ENCODE measurements around the gene PLEKHM2.
"Not testable (repeated sequence)": the region's sequence is repeated elsewhere in the genome, so short reads cannot be mapped to it uniquely, and the experiment has no call there.

Gene PLEKHM2

GRCh38 chr1:15693371-15693770, 9.3 kb downstream of the PLEKHM2 start (continued):
- no peak for TF ChIP-seq TSHZ2 (CRISPR knock-in tag; IDR thresholded peaks at IDR 0.05)

- no peak for ATAC-seq
- TF ChIP-seq PPARA (CRISPR knock-in tag; IDR thresholded peaks at IDR 0.05; ENCODE audit: borderline replicate concordance): no peak
- no peak for TF ChIP-seq OSR1 (CRISPR knock-in tag; IDR thresholded peaks at IDR 0.05)
- no peak for TF ChIP-seq CSDC2 (CRISPR knock-in tag; IDR thresholded peaks at IDR 0.05)
- no peak for TF ChIP-seq ZFP30 (CRISPR knock-in tag; IDR thresholded peaks at IDR 0.05)
- no peak for TF ChIP-seq ISL1 (CRISPR knock-in tag; IDR thresholded peaks at IDR 0.05)
- no peak for TF ChIP-seq GLIS3 (CRISPR knock-in tag; IDR thresholded peaks at IDR 0.05)
- no peak for TF ChIP-seq TCF4 (CRISPR knock-in tag; IDR thresholded peaks at IDR 0.05; ENCODE audit: borderline replicate concordance)
- no peak for TF ChIP-seq RARB (CRISPR knock-in tag; IDR thresholded peaks at IDR 0.05)
- TF ChIP-seq ZNF70 (CRISPR knock-in tag; IDR thresholded peaks at IDR 0.05): no peak
These were observed 12.9 kb downstream of the PLEKHM2 start for GRCh38 chr1:15696956-15697521.

GRCh38 chr1:15698201-15698600, 14.1 kb downstream of the PLEKHM2 start:
- TF ChIP-seq RARB (CRISPR knock-in tag; IDR thresholded peaks at IDR 0.05) (no peak), CSRNP3 (CRISPR knock-in tag; IDR thresholded peaks at IDR 0.05) (no peak), ZFP30 (CRISPR knock-in tag; IDR thresholded peaks at IDR 0.05) (no peak), TCF4 (CRISPR knock-in tag; IDR thresholded peaks at IDR 0.05; ENCODE audit: borderline replicate concordance) (no peak), ZNF565 (CRISPR knock-in tag; conservative IDR thresholded peaks at IDR 0.05; ENCODE audit: low read depth) (no peak), ZNF70 (CRISPR knock-in tag; IDR thresholded peaks at IDR 0.05) (no peak), PPARA (CRISPR knock-in tag; IDR thresholded peaks at IDR 0.05; ENCODE audit: borderline replicate concordance) (no peak), GLIS3 (CRISPR knock-in tag; IDR thresholded peaks at IDR 0.05) (no peak), SNAI2 (CRISPR knock-in tag; IDR thresholded peaks at IDR 0.05) (no peak), TOX (CRISPR knock-in tag; IDR thresholded peaks at IDR 0.05; ENCODE audit: borderline replicate concordance) (no peak), ZC3H10 (CRISPR knock-in tag; IDR thresholded peaks at IDR 0.05) (no peak), TSHZ2 (CRISPR knock-in tag; IDR thresholded peaks at IDR 0.05) (no peak), ARNTL (CRISPR knock-in tag; IDR thresholded peaks at IDR 0.05; ENCODE audit: borderline replicate concordance, low read depth) (no peak)
- no peak for ATAC-seq

- ATAC-seq: not testable (repeated sequence)
These were observed 15.2 kb downstream of the PLEKHM2 start for GRCh38 chr1:15699321-15699720.

GRCh38 chr1:15700508-15700907, 16.4 kb downstream of the PLEKHM2 start:
- ATAC-seq: no peak
- TF ChIP-seq BACH2 (CRISPR knock-in tag; IDR thresholded peaks at IDR 0.05; ENCODE audit: borderline replicate concordance) (no peak), OSR1 (CRISPR knock-in tag; IDR thresholded peaks at IDR 0.05) (no peak), POU6F1 (CRISPR knock-in tag; IDR thresholded peaks at IDR 0.05; ENCODE audit: borderline replicate concordance, low read depth) (no peak), ZFP3 (CRISPR knock-in tag; IDR thresholded peaks at IDR 0.05) (no peak), ZNF70 (CRISPR knock-in tag; IDR thresholded peaks at IDR 0.05) (no peak)
